Measurements from ENCODE around the gene CDK14.

CDK14 gene

GRCh38 chr7:91128683-91129348, 532.7 kb downstream of the CDK14 start:
- Histone ChIP-seq H3K9me3 (ENCODE audit: control insufficient read depth, insufficient read depth, low read length) (no peaks in the 10 kb centered on the region), H3K36me3 (ENCODE audit: control insufficient read depth, insufficient read depth, low read length) (no peaks in the 10 kb centered on the region), H3K9ac (ENCODE audit: low read depth, low read length) (no peak overlapping the region), H3K27me3 (ENCODE audit: control insufficient read depth, insufficient read depth, low read length) (no peaks in the 10 kb centered on the region), H3K4me1 (ENCODE audit: control insufficient read depth, insufficient read depth, low read length) (peaks cover under 1% of the 10 kb centered on the region), H3K4me3 (ENCODE audit: low read depth, low read length) (no peak overlapping the region)

GRCh38 chr7:91135300-91135699, 539.2 kb downstream of the CDK14 start:
- Histone ChIP-seq H3K9me3 (ENCODE audit: control insufficient read depth, insufficient read depth, low read length) (no peaks in the 10 kb centered on the region), H3K27me3 (ENCODE audit: control insufficient read depth, insufficient read depth, low read length) (no peaks in the 10 kb centered on the region), H3K4me1 (ENCODE audit: control insufficient read depth, insufficient read depth, low read length) (peaks cover 15% of the 10 kb centered on the region), H3K4me3 (ENCODE audit: low read depth, low read length) (no peak overlapping the region), H3K9ac (ENCODE audit: low read depth, low read length) (no peak overlapping the region), H3K36me3 (ENCODE audit: control insufficient read depth, insufficient read depth, low read length) (no peaks in the 10 kb centered on the region)

- Histone ChIP-seq H3K9me3 (ENCODE audit: control insufficient read depth, insufficient read depth, low read length) (no peaks in the 10 kb centered on the region), H3K4me3 (ENCODE audit: low read depth, low read length) (no peak overlapping the region)
Measured at GRCh38 chr7:91135703-91136430, 539.7 kb downstream of the CDK14 start.

GRCh38 chr7:91137153-91137787, 541.1 kb downstream of the CDK14 start:
- H3K27me3 ChIP-seq (ENCODE audit: control insufficient read depth, insufficient read depth, low read length): no peaks in the 10 kb centered on the region
- H3K4me3 ChIP-seq (ENCODE audit: low read depth, low read length): no peak overlapping the region
- H3K36me3 ChIP-seq (ENCODE audit: control insufficient read depth, insufficient read depth, low read length): no peaks in the 10 kb centered on the region
- no peak overlapping the region for H3K9ac ChIP-seq (ENCODE audit: low read depth, low read length)
- H3K4me1 ChIP-seq (ENCODE audit: control insufficient read depth, insufficient read depth, low read length): peaks cover 15% of the 10 kb centered on the region
- H3K9me3 ChIP-seq (ENCODE audit: control insufficient read depth, insufficient read depth, low read length): no peaks in the 10 kb centered on the region

More at GRCh38 chr7:91135703-91136430, 539.7 kb downstream of the CDK14 start:
- peaks cover 15% of the 10 kb centered on the region for H3K4me1 ChIP-seq (ENCODE audit: control insufficient read depth, insufficient read depth, low read length)
- no peak overlapping the region for H3K9ac ChIP-seq (ENCODE audit: low read depth, low read length)
- no peaks in the 10 kb centered on the region for H3K36me3 ChIP-seq (ENCODE audit: control insufficient read depth, insufficient read depth, low read length)
- no peaks in the 10 kb centered on the region for H3K27me3 ChIP-seq (ENCODE audit: control insufficient read depth, insufficient read depth, low read length)

GRCh38 chr7:91137788-91138368, 541.8 kb downstream of the CDK14 start:
- H3K36me3 ChIP-seq (ENCODE audit: control insufficient read depth, insufficient read depth, low read length): no peaks in the 10 kb centered on the region
- H3K9ac ChIP-seq (ENCODE audit: low read depth, low read length): no peak overlapping the region
- no peaks in the 10 kb centered on the region for H3K9me3 ChIP-seq (ENCODE audit: control insufficient read depth, insufficient read depth, low read length)
- H3K27me3 ChIP-seq (ENCODE audit: control insufficient read depth, insufficient read depth, low read length): no peaks in the 10 kb centered on the region
- H3K4me3 ChIP-seq (ENCODE audit: low read depth, low read length): no peak overlapping the region
- peaks cover 15% of the 10 kb centered on the region for H3K4me1 ChIP-seq (ENCODE audit: control insufficient read depth, insufficient read depth, low read length)

- H3K36me3 ChIP-seq (ENCODE audit: control insufficient read depth, insufficient read depth, low read length): no peaks in the 10 kb centered on the region
- H3K9me3 ChIP-seq (ENCODE audit: control insufficient read depth, insufficient read depth, low read length): no peaks in the 10 kb centered on the region
- no peaks in the 10 kb centered on the region for H3K27me3 ChIP-seq (ENCODE audit: control insufficient read depth, insufficient read depth, low read length)
- H3K4me3 ChIP-seq (ENCODE audit: low read depth, low read length): no peak overlapping the region
- peaks cover 10% of the 10 kb centered on the region for H3K4me1 ChIP-seq (ENCODE audit: control insufficient read depth, insufficient read depth, low read length)
- H3K9ac ChIP-seq (ENCODE audit: low read depth, low read length): no peak overlapping the region
Measured at GRCh38 chr7:91140286-91140685, 544.2 kb downstream of the CDK14 start.

- no peak overlapping the region for H3K4me3 ChIP-seq (ENCODE audit: low read depth, low read length)
- peaks cover 3% of the 10 kb centered on the region for H3K4me1 ChIP-seq (ENCODE audit: control insufficient read depth, insufficient read depth, low read length)
- no peaks in the 10 kb centered on the region for H3K36me3 ChIP-seq (ENCODE audit: control insufficient read depth, insufficient read depth, low read length)
- H3K9ac ChIP-seq (ENCODE audit: low read depth, low read length): no peak overlapping the region
- H3K27me3 ChIP-seq (ENCODE audit: control insufficient read depth, insufficient read depth, low read length): no peaks in the 10 kb centered on the region
- H3K9me3 ChIP-seq (ENCODE audit: control insufficient read depth, insufficient read depth, low read length): no peaks in the 10 kb centered on the region
Measured at GRCh38 chr7:91140982-91141381, 544.9 kb downstream of the CDK14 start.

GRCh38 chr7:91142743-91143142, 546.6 kb downstream of the CDK14 start:
- Histone ChIP-seq H3K4me3 (ENCODE audit: low read depth, low read length) (no peak overlapping the region), H3K9ac (ENCODE audit: low read depth, low read length) (no peak overlapping the region), H3K9me3 (ENCODE audit: control insufficient read depth, insufficient read depth, low read length) (no peaks in the 10 kb centered on the region), H3K27me3 (ENCODE audit: control insufficient read depth, insufficient read depth, low read length) (no peaks in the 10 kb centered on the region), H3K4me1 (ENCODE audit: control insufficient read depth, insufficient read depth, low read length) (no peaks in the 10 kb centered on the region), H3K36me3 (ENCODE audit: control insufficient read depth, insufficient read depth, low read length) (no peaks in the 10 kb centered on the region)

GRCh38 chr7:91149341-91150246, 553.5 kb downstream of the CDK14 start:
- Histone ChIP-seq H3K9me3 (ENCODE audit: control insufficient read depth, insufficient read depth, low read length) (no peaks in the 10 kb centered on the region), H3K4me3 (ENCODE audit: low read depth, low read length) (no peak overlapping the region), H3K27me3 (ENCODE audit: control insufficient read depth, insufficient read depth, low read length) (no peaks in the 10 kb centered on the region), H3K9ac (ENCODE audit: low read depth, low read length) (no peak overlapping the region), H3K4me1 (ENCODE audit: control insufficient read depth, insufficient read depth, low read length) (no peaks in the 10 kb centered on the region), H3K36me3 (ENCODE audit: control insufficient read depth, insufficient read depth, low read length) (no peaks in the 10 kb centered on the region)

GRCh38 chr7:91151916-91152315, 555.8 kb downstream of the CDK14 start:
- no peaks in the 10 kb centered on the region for H3K36me3 ChIP-seq (ENCODE audit: control insufficient read depth, insufficient read depth, low read length)
- H3K9ac ChIP-seq (ENCODE audit: low read depth, low read length): no peak overlapping the region
- no peaks in the 10 kb centered on the region for H3K27me3 ChIP-seq (ENCODE audit: control insufficient read depth, insufficient read depth, low read length)
- H3K9me3 ChIP-seq (ENCODE audit: control insufficient read depth, insufficient read depth, low read length): no peaks in the 10 kb centered on the region
- no peak overlapping the region for H3K4me3 ChIP-seq (ENCODE audit: low read depth, low read length)
- no peaks in the 10 kb centered on the region for H3K4me1 ChIP-seq (ENCODE audit: control insufficient read depth, insufficient read depth, low read length)

Measured in iPS-15b (cell line).